HG02970 (cell line): ENCODE results near the gene MAD1L1.
"Not testable (repeated sequence)": the region's sequence is repeated elsewhere in the genome, so short reads cannot be mapped to it uniquely, and the experiment has no call there.

Experiments used
- ATAC-seq: cut with Tn5 transposase; IDR thresholded peaks from one replicate; pipeline ENCODE4 v1.9.1; 2021; ENCODE audit warnings: mild to moderate bottlenecking, moderate library complexity, moderate number of reproducible peaks; ENCODE audit not compliant: unreplicated experiment, low FRiP score

Gene MAD1L1

GRCh38 chr7:1824151-1824881 is 408.4 kb downstream of the MAD1L1 start:
- ATAC-seq = not testable (repeated sequence)

- no peak for ATAC-seq
These were observed 409.2 kb downstream of the MAD1L1 start for GRCh38 chr7:1823376-1824150.

GRCh38 chr7:1819259-1819841 is 413.4 kb downstream of the MAD1L1 start:
- no peak for ATAC-seq

GRCh38 chr7:1818575-1819258 is 414.0 kb downstream of the MAD1L1 start:
- ATAC-seq = no peak

GRCh38 chr7:1817061-1817712 is 415.6 kb downstream of the MAD1L1 start:
- ATAC-seq = no peak

GRCh38 chr7:1816451-1816850 is 416.3 kb downstream of the MAD1L1 start:
- not testable (repeated sequence) for ATAC-seq

- ATAC-seq = not testable (repeated sequence)
These were observed 417.0 kb downstream of the MAD1L1 start for GRCh38 chr7:1815551-1816281.

- ATAC-seq = no peak
These were observed 417.7 kb downstream of the MAD1L1 start for GRCh38 chr7:1815051-1815481.

GRCh38 chr7:1814089-1814811 is 418.5 kb downstream of the MAD1L1 start:
- ATAC-seq = no peak

- no peak for ATAC-seq
These were observed 419.2 kb downstream of the MAD1L1 start for GRCh38 chr7:1813394-1814088.

GRCh38 chr7:1812509-1813393 is 420.0 kb downstream of the MAD1L1 start:
- no peak for ATAC-seq

GRCh38 chr7:1811850-1812508 is 420.8 kb downstream of the MAD1L1 start:
- ATAC-seq = no peak

- no peak for ATAC-seq
These were observed 421.5 kb downstream of the MAD1L1 start for GRCh38 chr7:1810961-1811849.

- ATAC-seq = no peak
These were observed 422.2 kb downstream of the MAD1L1 start for GRCh38 chr7:1810521-1810920.

GRCh38 chr7:1809601-1810258 is 423.0 kb downstream of the MAD1L1 start:
- ATAC-seq = no peak
